Endodermal cell (in vitro differentiated cells): Measurements from ENCODE around the gene MMP25. TPM values are rescaled to one million over a fixed set of nuclear protein-coding genes. Genes with fewer than 3 reads are reported as not detected.
A peak's percentile ranks its signal among the peaks of the same experiment; 100 is the strongest.

Experiments used
- DNase-seq: peaks from one replicate; pipeline ENCODE4 v3.0.0-alpha.2; 2017
- H3K27ac ChIP-seq: 2 replicates; pipeline ENCODE4 v1.5.1; 2013; ENCODE audit warnings: mild to moderate bottlenecking, low read depth, low read length, moderate library complexity
- H3K27me3 ChIP-seq: 2 replicates; pipeline ENCODE4 v1.6.1; 2013; ENCODE audit warnings: mild to moderate bottlenecking, low read length, moderate library complexity; ENCODE audit not compliant: insufficient read depth, control insufficient read depth, poor library complexity, severe bottlenecking
- H3K36me3 ChIP-seq: 2 replicates; pipeline ENCODE4 v1.7.0; 2013; ENCODE audit warnings: mild to moderate bottlenecking, low read length, moderate library complexity; ENCODE audit not compliant: control insufficient read depth, insufficient read depth
- H3K4me1 ChIP-seq: one replicate; pipeline ENCODE4 v1.7.0; 2013; ENCODE audit warnings: low read length; ENCODE audit not compliant: control insufficient read depth, insufficient read depth
- H3K4me3 ChIP-seq: 2 replicates; pipeline ENCODE4 v1.5.1; 2013; ENCODE audit warnings: mild to moderate bottlenecking, low read length, moderate library complexity
- H3K9ac ChIP-seq: 2 replicates; pipeline ENCODE4 v1.6.1; 2013; ENCODE audit warnings: mild to moderate bottlenecking, low read length, moderate library complexity; ENCODE audit not compliant: poor library complexity, severe bottlenecking; ENCODE audit errors: extremely low read depth
- H3K9me3 ChIP-seq: 2 replicates; pipeline ENCODE4 v1.6.1; 2013; ENCODE audit warnings: mild to moderate bottlenecking, low read length, moderate library complexity; ENCODE audit not compliant: control insufficient read depth
- H3K27ac Mint-ChIP-seq: 2 replicates; pipeline ENCODE4 v1.8.0; 2020; ENCODE audit warnings: mixed read lengths
- H3K27me3 Mint-ChIP-seq: 2 replicates; pipeline ENCODE4 v1.8.0; 2021; ENCODE audit warnings: mild to moderate bottlenecking, mixed read lengths; ENCODE audit not compliant: insufficient read depth
- H3K36me3 Mint-ChIP-seq: 2 replicates; pipeline ENCODE4 v1.8.0; 2020; ENCODE audit warnings: low read depth, mixed read lengths
- H3K4me1 Mint-ChIP-seq: 2 replicates; pipeline ENCODE4 v1.8.0; 2020; ENCODE audit warnings: mixed read lengths
- H3K4me3 Mint-ChIP-seq: 2 replicates; pipeline ENCODE4 v1.8.0; 2020; ENCODE audit warnings: mild to moderate bottlenecking, moderate library complexity, mixed read lengths
- H3K9me3 Mint-ChIP-seq: 2 replicates; pipeline ENCODE4 v1.8.0; 2020; ENCODE audit warnings: mild to moderate bottlenecking, mixed read lengths
- WGBS, 2 experiments: methylation state at CpG; one replicate each; pipeline versions ENCODE4 v1.1.5 to v1.1.7; 2013; ENCODE audit warnings: missing lambda C conversion rate in 2 of 2, mixed read lengths in 1 of 2; ENCODE audit not compliant: insufficient coverage in 1 of 2, insufficient read length in 1 of 2; 5-methylcytosine and 5-hydroxymethylcytosine counted together
- total RNA-seq, 2 donors: library from RNA; stranded (reverse); fragmentation: NEBNext Ultra II Directional in 1 of 2; extraction: Animal tissue kit (Norgen Biotek cat#: 25700) in 1 of 2; gene quantifications; 2 replicates in 1 of 2; 3 replicates in 1 of 2; pipeline ENCODE4 v1.2.1, GENCODE V29; 2021
- TF ChIP-seq, protein P1 (sequence below): fragments of 200-600 bp; sonication (generic); conservative IDR thresholded peaks from 2 replicates; pipeline ENCODE4 v1.5.0; 2021; ENCODE audit warnings: antibody characterized with exemption, mild to moderate bottlenecking

MMP25 gene
- total RNA-seq, 2 donors from 2014 or later = 4.5 to 6.1 TPM

DNA sequence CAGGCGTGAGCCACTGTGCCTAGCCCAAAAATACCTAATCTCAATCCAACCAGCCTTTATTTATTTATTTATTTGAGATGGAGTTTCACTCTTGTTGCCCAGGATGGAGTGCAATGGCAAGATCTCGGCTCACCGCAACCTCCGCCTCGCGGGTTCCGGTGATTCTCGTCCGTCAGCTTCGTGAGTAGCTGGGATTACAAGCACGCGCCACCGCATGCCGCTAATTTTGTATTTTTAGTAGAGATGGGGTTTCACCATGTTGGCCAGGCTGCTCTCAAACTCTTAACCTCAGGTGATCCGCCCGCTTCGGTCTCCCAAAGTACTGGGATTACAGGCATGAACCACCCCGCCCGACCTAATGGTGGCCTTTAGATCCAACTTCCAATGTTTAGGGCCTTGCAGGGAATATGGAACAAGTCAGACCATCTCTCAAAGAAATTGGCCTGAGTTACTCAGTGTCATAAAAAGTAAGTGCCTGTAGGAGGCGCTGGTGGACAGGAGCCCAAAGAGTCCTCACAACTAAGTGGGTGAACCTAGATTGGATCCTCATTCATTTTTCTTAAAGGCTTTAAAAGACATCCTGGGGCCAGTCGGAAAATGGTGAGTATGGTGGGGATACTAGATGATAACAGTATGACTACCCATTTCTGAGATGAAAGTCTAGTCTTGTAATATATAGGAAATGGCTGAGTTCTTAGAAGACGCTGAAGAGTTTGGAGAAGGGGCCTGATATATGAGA, 48.1 kb downstream of the MMP25 start:
- H3K4me1 Mint-ChIP-seq = peaks cover 14% of the 10 kb centered on the region
- H3K4me1 ChIP-seq = peaks cover 7% of the 10 kb centered on the region
- peak; percentile 83 for DNase-seq
- H3K4me3 ChIP-seq = no peak overlapping the region
- no peaks in the 10 kb centered on the region for H3K9me3 ChIP-seq
- H3K4me3 Mint-ChIP-seq = no peak overlapping the region
- peaks cover 6% of the 10 kb centered on the region for H3K36me3 ChIP-seq
- no peak overlapping the region for H3K27ac ChIP-seq
- no peaks in the 10 kb centered on the region for H3K27me3 ChIP-seq
- no peaks in the 10 kb centered on the region for H3K27me3 Mint-ChIP-seq
- peaks cover 36% of the 10 kb centered on the region for H3K36me3 Mint-ChIP-seq
- no peak overlapping the region for H3K27ac Mint-ChIP-seq
- no peak overlapping the region for H3K9ac ChIP-seq
- H3K9me3 Mint-ChIP-seq = no peaks in the 10 kb centered on the region
- WGBS, 2 experiments = 91 to 92% methylated on average over 14 to 22 of the region's 22 CpGs
- TF ChIP-seq, protein P1, sequence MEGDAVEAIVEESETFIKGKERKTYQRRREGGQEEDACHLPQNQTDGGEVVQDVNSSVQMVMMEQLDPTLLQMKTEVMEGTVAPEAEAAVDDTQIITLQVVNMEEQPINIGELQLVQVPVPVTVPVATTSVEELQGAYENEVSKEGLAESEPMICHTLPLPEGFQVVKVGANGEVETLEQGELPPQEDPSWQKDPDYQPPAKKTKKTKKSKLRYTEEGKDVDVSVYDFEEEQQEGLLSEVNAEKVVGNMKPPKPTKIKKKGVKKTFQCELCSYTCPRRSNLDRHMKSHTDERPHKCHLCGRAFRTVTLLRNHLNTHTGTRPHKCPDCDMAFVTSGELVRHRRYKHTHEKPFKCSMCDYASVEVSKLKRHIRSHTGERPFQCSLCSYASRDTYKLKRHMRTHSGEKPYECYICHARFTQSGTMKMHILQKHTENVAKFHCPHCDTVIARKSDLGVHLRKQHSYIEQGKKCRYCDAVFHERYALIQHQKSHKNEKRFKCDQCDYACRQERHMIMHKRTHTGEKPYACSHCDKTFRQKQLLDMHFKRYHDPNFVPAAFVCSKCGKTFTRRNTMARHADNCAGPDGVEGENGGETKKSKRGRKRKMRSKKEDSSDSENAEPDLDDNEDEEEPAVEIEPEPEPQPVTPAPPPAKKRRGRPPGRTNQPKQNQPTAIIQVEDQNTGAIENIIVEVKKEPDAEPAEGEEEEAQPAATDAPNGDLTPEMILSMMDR = peak; percentile 85

DNA sequence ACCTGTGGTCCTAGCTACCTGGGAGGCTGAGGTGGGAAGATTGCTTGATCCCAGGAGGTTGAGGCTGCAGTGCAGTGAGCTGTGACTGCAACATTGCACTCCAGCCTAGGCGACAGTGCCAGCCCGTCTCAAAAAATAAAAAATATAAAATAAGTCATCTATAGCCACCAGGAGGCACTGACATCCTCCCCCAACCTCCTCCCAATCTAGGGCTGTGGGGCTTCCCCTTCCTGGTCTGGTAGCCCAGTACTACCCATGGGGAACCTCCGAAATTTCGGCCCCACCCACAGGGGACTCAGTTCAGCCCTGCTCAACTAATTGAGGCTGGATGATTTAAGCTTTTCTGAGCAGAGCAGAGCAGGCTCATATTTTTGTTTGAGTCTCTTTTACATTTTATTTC, 49.5 kb downstream of the MMP25 start:
- H3K4me3 ChIP-seq = no peak overlapping the region

DNA sequence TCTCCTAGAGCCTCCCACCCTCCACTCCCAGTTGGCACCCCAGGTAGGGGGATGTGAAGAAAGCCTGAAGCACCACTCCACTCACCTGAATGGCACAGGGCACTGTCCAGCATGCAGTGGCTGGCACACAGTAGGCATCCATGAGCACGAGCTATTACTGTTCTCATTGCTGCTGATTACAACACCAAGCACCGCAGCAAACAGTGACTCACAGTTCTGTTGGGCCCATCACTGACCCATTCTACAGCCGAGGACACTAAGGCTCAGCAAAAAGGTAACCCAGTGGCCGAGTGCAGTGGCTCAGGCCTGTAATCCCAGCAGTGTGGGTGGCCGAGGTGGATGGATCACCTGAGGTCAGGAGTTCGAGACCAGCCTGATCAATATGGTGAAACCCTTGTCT, 50.0 kb downstream of the MMP25 start:
- Histone ChIP-seq H3K4me3 (no peak overlapping the region), H3K4me1 (peaks cover 10% of the 10 kb centered on the region), H3K9me3 (no peaks in the 10 kb centered on the region), H3K9ac (no peak overlapping the region), H3K27me3 (no peaks in the 10 kb centered on the region), H3K36me3 (peaks cover 4% of the 10 kb centered on the region), H3K27ac (no peak overlapping the region)
- Mint-ChIP-seq H3K27me3 (no peaks in the 10 kb centered on the region), H3K4me3 (no peak overlapping the region), H3K36me3 (peaks cover 24% of the 10 kb centered on the region), H3K9me3 (no peaks in the 10 kb centered on the region), H3K4me1 (peaks cover 20% of the 10 kb centered on the region), H3K27ac (no peak overlapping the region)
- DNase-seq = no peak
- WGBS, 2 experiments = 94 to 97% methylated on average over 5 to 6 of the region's 6 CpGs
- TF ChIP-seq, protein P1 = no peak

More for the DNA sequence above, 49.5 kb downstream of the MMP25 start:
- H3K4me3 Mint-ChIP-seq = no peak overlapping the region
- Histone ChIP-seq H3K27me3 (no peaks in the 10 kb centered on the region), H3K9me3 (no peaks in the 10 kb centered on the region), H3K36me3 (peaks cover 4% of the 10 kb centered on the region), H3K4me1 (peaks cover 10% of the 10 kb centered on the region), H3K9ac (no peak overlapping the region), H3K27ac (no peak overlapping the region)
- no peaks in the 10 kb centered on the region for H3K9me3 Mint-ChIP-seq
- no peak overlapping the region for H3K27ac Mint-ChIP-seq
- DNase-seq = peak; percentile 59
- no peaks in the 10 kb centered on the region for H3K27me3 Mint-ChIP-seq
- peaks cover 16% of the 10 kb centered on the region for H3K4me1 Mint-ChIP-seq
- TF ChIP-seq, protein P1 = peak; percentile 48
- peaks cover 29% of the 10 kb centered on the region for H3K36me3 Mint-ChIP-seq
- WGBS, 2 experiments = 88 to 93% methylated on average over 2 to 4 of the region's 4 CpGs
